ENCODE data around the gene DUSP23.

The DUSP23 gene

GRCh38 chr1:159829273-159829634 lies 48.5 kb downstream of the DUSP23 start:
- H3K36me3 ChIP-seq (replicated peaks; ENCODE audit: low read depth, low read length) = no peaks in the 10 kb centered on the region
- no peak overlapping the region for H2AFZ ChIP-seq (ENCODE audit: low read depth, low read length)

GRCh38 chr1:159829822-159830465 lies 49.2 kb downstream of the DUSP23 start:
- Histone ChIP-seq H3K9me3 (ENCODE audit: insufficient read depth, low read length) (no peaks in the 10 kb centered on the region), H3K36me3 (replicated peaks; ENCODE audit: low read depth, low read length) (no peaks in the 10 kb centered on the region), H4K20me1 (ENCODE audit: insufficient read depth, low read length) (no peaks in the 10 kb centered on the region), H3K9ac (ENCODE audit: low read length) (no peak overlapping the region), H3K27ac (ENCODE audit: low read length) (no peak overlapping the region), H3K4me2 (ENCODE audit: low read length) (no peak overlapping the region), H3K27me3 (ENCODE audit: low read depth, low read length) (peaks cover 31% of the 10 kb centered on the region), H2AFZ (ENCODE audit: low read depth, low read length) (no peak overlapping the region), H3K4me1 (ENCODE audit: low read length) (peaks cover 32% of the 10 kb centered on the region), H3K79me2 (ENCODE audit: low read length) (no peaks in the 10 kb centered on the region), H3K4me3 (ENCODE audit: low read length) (no peak overlapping the region)
- TF ChIP-seq CTCF (IDR thresholded peaks at IDR 0.05; ENCODE audit: low read depth, low read length) = no peak
- no peak for TF ChIP-seq EZH2phosphoT487 (IDR thresholded peaks at IDR 0.05; ENCODE audit: low read depth)

More at GRCh38 chr1:159829273-159829634, 48.5 kb downstream of the DUSP23 start:
- Histone ChIP-seq H3K4me2 (ENCODE audit: low read length) (peak overlapping the region; percentile 66), H3K27me3 (ENCODE audit: low read depth, low read length) (peaks cover 29% of the 10 kb centered on the region), H3K27ac (ENCODE audit: low read length) (no peak overlapping the region), H3K9ac (ENCODE audit: low read length) (no peak overlapping the region), H4K20me1 (ENCODE audit: insufficient read depth, low read length) (no peaks in the 10 kb centered on the region), H3K79me2 (ENCODE audit: low read length) (no peaks in the 10 kb centered on the region), H3K4me1 (ENCODE audit: low read length) (peaks cover 32% of the 10 kb centered on the region), H3K4me3 (ENCODE audit: low read length) (peak overlapping the region; percentile 38), H3K9me3 (ENCODE audit: insufficient read depth, low read length) (no peaks in the 10 kb centered on the region)
- TF ChIP-seq CTCF (IDR thresholded peaks at IDR 0.05; ENCODE audit: low read depth, low read length) (peak; percentile 93), EZH2phosphoT487 (IDR thresholded peaks at IDR 0.05; ENCODE audit: low read depth) (no peak)

GRCh38 chr1:159830722-159831121 lies 50.0 kb downstream of the DUSP23 start:
- no peak overlapping the region for H3K4me2 ChIP-seq (ENCODE audit: low read length)
- no peak overlapping the region for H3K27ac ChIP-seq (ENCODE audit: low read length)
- no peaks in the 10 kb centered on the region for H3K9me3 ChIP-seq (ENCODE audit: insufficient read depth, low read length)
- TF ChIP-seq CTCF (IDR thresholded peaks at IDR 0.05; ENCODE audit: low read depth, low read length) = no peak
- no peaks in the 10 kb centered on the region for H3K79me2 ChIP-seq (ENCODE audit: low read length)
- H4K20me1 ChIP-seq (ENCODE audit: insufficient read depth, low read length) = no peaks in the 10 kb centered on the region
- H3K4me1 ChIP-seq (ENCODE audit: low read length) = peaks cover 29% of the 10 kb centered on the region
- no peaks in the 10 kb centered on the region for H3K36me3 ChIP-seq (replicated peaks; ENCODE audit: low read depth, low read length)
- no peak overlapping the region for H3K4me3 ChIP-seq (ENCODE audit: low read length)
- H3K27me3 ChIP-seq (ENCODE audit: low read depth, low read length) = peaks cover 39% of the 10 kb centered on the region
- H2AFZ ChIP-seq (ENCODE audit: low read depth, low read length) = no peak overlapping the region
- no peak overlapping the region for H3K9ac ChIP-seq (ENCODE audit: low read length)

GRCh38 chr1:159831412-159832141 lies 50.8 kb downstream of the DUSP23 start:
- Histone ChIP-seq H3K4me3 (ENCODE audit: low read length) (no peak overlapping the region), H2AFZ (ENCODE audit: low read depth, low read length) (no peak overlapping the region), H3K27ac (ENCODE audit: low read length) (no peak overlapping the region), H3K9me3 (ENCODE audit: insufficient read depth, low read length) (no peaks in the 10 kb centered on the region), H3K27me3 (ENCODE audit: low read depth, low read length) (peaks cover 48% of the 10 kb centered on the region), H3K4me1 (ENCODE audit: low read length) (peaks cover 21% of the 10 kb centered on the region), H3K79me2 (ENCODE audit: low read length) (no peaks in the 10 kb centered on the region), H3K4me2 (ENCODE audit: low read length) (no peak overlapping the region), H4K20me1 (ENCODE audit: insufficient read depth, low read length) (no peaks in the 10 kb centered on the region), H3K36me3 (replicated peaks; ENCODE audit: low read depth, low read length) (no peaks in the 10 kb centered on the region), H3K9ac (ENCODE audit: low read length) (no peak overlapping the region)
- no peak for TF ChIP-seq CTCF (IDR thresholded peaks at IDR 0.05; ENCODE audit: low read depth, low read length)
- TF ChIP-seq EZH2phosphoT487 (IDR thresholded peaks at IDR 0.05; ENCODE audit: low read depth) = no peak

Data from OCI-LY3 (cell line).